HCT116 (cell line): ENCODE data around the gene ANP32B.

Experiments
- CEBPB ChIP-seq: IDR thresholded peaks from 2 replicates; pipeline ENCODE4 v1.6.1; 2012; ENCODE audit warnings: low read depth
- EZH2 ChIP-seq: fragments of 200-600 bp; sonication (generic); IDR thresholded peaks from 2 replicates; pipeline ENCODE4 v1.6.1; 2017; ENCODE audit warnings: antibody characterized with exemption, mixed run types
- EZH2phosphoT487 ChIP-seq: fragments of 200-600 bp; IDR thresholded peaks from 2 replicates; pipeline ENCODE4 v1.6.1; 2018; ENCODE audit warnings: antibody characterized with exemption, borderline replicate concordance
- FOSL1 ChIP-seq: IDR thresholded peaks from 2 replicates; pipeline ENCODE4 v1.6.1; 2012; ENCODE audit warnings: low read depth
- POLR2AphosphoS5 ChIP-seq: IDR thresholded peaks from 2 replicates; pipeline ENCODE4 v1.6.1; 2011; ENCODE audit warnings: mild to moderate bottlenecking, low read depth, low read length, moderate library complexity
- RAD21 ChIP-seq: IDR thresholded peaks from 2 replicates; pipeline ENCODE4 v1.6.1; 2012; ENCODE audit warnings: low read depth, mild to moderate bottlenecking
- SIN3A ChIP-seq: IDR thresholded peaks from 2 replicates; pipeline ENCODE4 v1.6.1; 2012; ENCODE audit warnings: low read depth
- SP1 ChIP-seq: IDR thresholded peaks from 2 replicates; pipeline ENCODE4 v1.6.1; 2012; ENCODE audit warnings: low read depth
- TCF7L2 ChIP-seq: IDR thresholded peaks from 2 replicates; pipeline ENCODE4 v1.7.0; 2011; ENCODE audit warnings: borderline replicate concordance, inconsistent platforms; ENCODE audit not compliant: insufficient read depth, insufficient read length; ENCODE audit errors: extremely low read depth
- ZFX ChIP-seq: fragments of 450-650 bp; IDR thresholded peaks from 2 replicates; pipeline ENCODE4 v1.6.1; 2017
- ZNF274 ChIP-seq: fragments of 200-500 bp; sonication (Bioruptor generic); IDR thresholded peaks from 2 replicates; pipeline ENCODE4 v1.6.1; 2014; ENCODE audit warnings: mild to moderate bottlenecking, low read depth, low read length, inconsistent platforms
- TF ChIP-seq, protein P1 (sequence below), 3 experiments: fragments of 200-600 bp in 1 of 3; sonication (generic) in 1 of 3; IDR thresholded peaks in 2 of 3; conservative IDR thresholded peaks in 1 of 3; 2 replicates each; pipeline ENCODE4 v1.5.1; 2012 to 2017; ENCODE audit warnings: low read depth in 2 of 3, low read length in 2 of 3, antibody characterized with exemption in 1 of 3, borderline replicate concordance in 1 of 3, control low read depth in 1 of 3, mild to moderate bottlenecking in 1 of 3, mixed read lengths in 1 of 3, mixed run types in 1 of 3, moderate library complexity in 1 of 3; ENCODE audit not compliant: insufficient read depth in 1 of 3
- TF ChIP-seq, protein P2 (sequence below): IDR thresholded peaks from 2 replicates; pipeline ENCODE4 v1.6.1; 2012; ENCODE audit warnings: low read depth
- TF ChIP-seq, protein P3 (sequence below): IDR thresholded peaks from 2 replicates; pipeline ENCODE4 v1.6.1; 2012

DNA sequence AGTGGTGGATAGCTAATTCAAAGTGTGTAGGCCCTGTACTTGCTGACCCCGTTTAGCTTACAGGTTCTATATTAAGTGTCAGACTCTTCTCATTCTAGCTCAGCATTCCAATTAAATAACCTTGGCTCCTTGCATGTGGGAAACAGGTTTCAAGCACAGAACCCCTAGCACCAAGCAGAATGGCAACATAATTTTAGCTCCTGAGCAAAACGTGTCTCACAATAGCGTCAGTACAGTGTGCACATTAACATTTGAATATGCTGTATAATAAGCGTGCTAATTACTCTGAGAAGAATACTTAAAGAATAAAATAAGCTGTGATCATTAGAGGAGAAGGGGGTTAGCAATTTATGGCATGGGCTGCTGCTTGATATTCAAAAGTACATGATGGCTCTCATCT is 21.0 kb upstream of the ANP32B start:
- TF ChIP-seq, protein P1, sequence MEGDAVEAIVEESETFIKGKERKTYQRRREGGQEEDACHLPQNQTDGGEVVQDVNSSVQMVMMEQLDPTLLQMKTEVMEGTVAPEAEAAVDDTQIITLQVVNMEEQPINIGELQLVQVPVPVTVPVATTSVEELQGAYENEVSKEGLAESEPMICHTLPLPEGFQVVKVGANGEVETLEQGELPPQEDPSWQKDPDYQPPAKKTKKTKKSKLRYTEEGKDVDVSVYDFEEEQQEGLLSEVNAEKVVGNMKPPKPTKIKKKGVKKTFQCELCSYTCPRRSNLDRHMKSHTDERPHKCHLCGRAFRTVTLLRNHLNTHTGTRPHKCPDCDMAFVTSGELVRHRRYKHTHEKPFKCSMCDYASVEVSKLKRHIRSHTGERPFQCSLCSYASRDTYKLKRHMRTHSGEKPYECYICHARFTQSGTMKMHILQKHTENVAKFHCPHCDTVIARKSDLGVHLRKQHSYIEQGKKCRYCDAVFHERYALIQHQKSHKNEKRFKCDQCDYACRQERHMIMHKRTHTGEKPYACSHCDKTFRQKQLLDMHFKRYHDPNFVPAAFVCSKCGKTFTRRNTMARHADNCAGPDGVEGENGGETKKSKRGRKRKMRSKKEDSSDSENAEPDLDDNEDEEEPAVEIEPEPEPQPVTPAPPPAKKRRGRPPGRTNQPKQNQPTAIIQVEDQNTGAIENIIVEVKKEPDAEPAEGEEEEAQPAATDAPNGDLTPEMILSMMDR (IDR thresholded peaks at IDR 0.05 in 2 of 3, conservative IDR thresholded peaks at IDR 0.05 in 1 of 3; ENCODE audit: borderline replicate concordance in 1 of 3, insufficient read depth in 1 of 3, low read depth in 2 of 3, low read length in 2 of 3), result no peak
- TF ChIP-seq EZH2phosphoT487 (no peak), SIN3A (no peak), POLR2AphosphoS5 (no peak), ZFX (no peak), SP1 (no peak), EZH2 (no peak), ZNF274 (no peak), FOSL1 (no peak), TCF7L2 (no peak), CEBPB (no peak), RAD21 (no peak)
- TF ChIP-seq, protein P2, sequence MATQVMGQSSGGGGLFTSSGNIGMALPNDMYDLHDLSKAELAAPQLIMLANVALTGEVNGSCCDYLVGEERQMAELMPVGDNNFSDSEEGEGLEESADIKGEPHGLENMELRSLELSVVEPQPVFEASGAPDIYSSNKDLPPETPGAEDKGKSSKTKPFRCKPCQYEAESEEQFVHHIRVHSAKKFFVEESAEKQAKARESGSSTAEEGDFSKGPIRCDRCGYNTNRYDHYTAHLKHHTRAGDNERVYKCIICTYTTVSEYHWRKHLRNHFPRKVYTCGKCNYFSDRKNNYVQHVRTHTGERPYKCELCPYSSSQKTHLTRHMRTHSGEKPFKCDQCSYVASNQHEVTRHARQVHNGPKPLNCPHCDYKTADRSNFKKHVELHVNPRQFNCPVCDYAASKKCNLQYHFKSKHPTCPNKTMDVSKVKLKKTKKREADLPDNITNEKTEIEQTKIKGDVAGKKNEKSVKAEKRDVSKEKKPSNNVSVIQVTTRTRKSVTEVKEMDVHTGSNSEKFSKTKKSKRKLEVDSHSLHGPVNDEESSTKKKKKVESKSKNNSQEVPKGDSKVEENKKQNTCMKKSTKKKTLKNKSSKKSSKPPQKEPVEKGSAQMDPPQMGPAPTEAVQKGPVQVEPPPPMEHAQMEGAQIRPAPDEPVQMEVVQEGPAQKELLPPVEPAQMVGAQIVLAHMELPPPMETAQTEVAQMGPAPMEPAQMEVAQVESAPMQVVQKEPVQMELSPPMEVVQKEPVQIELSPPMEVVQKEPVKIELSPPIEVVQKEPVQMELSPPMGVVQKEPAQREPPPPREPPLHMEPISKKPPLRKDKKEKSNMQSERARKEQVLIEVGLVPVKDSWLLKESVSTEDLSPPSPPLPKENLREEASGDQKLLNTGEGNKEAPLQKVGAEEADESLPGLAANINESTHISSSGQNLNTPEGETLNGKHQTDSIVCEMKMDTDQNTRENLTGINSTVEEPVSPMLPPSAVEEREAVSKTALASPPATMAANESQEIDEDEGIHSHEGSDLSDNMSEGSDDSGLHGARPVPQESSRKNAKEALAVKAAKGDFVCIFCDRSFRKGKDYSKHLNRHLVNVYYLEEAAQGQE, result no peak
- TF ChIP-seq, protein P3, sequence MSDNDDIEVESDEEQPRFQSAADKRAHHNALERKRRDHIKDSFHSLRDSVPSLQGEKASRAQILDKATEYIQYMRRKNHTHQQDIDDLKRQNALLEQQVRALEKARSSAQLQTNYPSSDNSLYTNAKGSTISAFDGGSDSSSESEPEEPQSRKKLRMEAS, result no peak
